Muscle of leg (tissue), 11 donors: ENCODE measurements around the gene PCYT1A. TPM values are rescaled to one million over a fixed set of nuclear protein-coding genes. Genes with fewer than 3 reads are reported as not detected.

Source experiments
- DNase-seq: peaks from one replicate; pipeline ENCODE4 v3.0.0; 2013
- H3K27ac ChIP-seq: one replicate; pipeline ENCODE4 v1.5.1; 2013; ENCODE audit warnings: mild to moderate bottlenecking, low read length, control low read depth
- H3K27me3 ChIP-seq: one replicate; pipeline ENCODE4 v1.6.1; 2013; ENCODE audit warnings: low read length; ENCODE audit not compliant: control insufficient read depth, insufficient read depth
- H3K36me3 ChIP-seq: one replicate; pipeline ENCODE4 v1.6.1; 2013; ENCODE audit warnings: low read length; ENCODE audit not compliant: control insufficient read depth, insufficient read depth
- H3K4me1 ChIP-seq: one replicate; pipeline ENCODE4 v1.6.1; 2013; ENCODE audit warnings: low read length; ENCODE audit not compliant: control insufficient read depth, insufficient read depth
- H3K4me3 ChIP-seq: one replicate; pipeline ENCODE4 v1.5.1; 2013; ENCODE audit warnings: low read length, control low read depth
- H3K9me3 ChIP-seq: replicated peaks from 2 replicates; pipeline ENCODE4 v1.6.1; 2013; ENCODE audit warnings: low read depth, low read length; ENCODE audit not compliant: control insufficient read depth
- WGBS: methylation state at CpG from one replicate; pipeline ENCODE4 v1.1.5; 2013; ENCODE audit warnings: missing lambda C conversion rate; ENCODE audit not compliant: insufficient coverage; 5-methylcytosine and 5-hydroxymethylcytosine counted together
- polyA plus RNA-seq, 8 donors: library from polyadenylated mRNA; unstranded; fragments of 120-200 nt; gene quantifications; one replicate each; pipeline versions ENCODE4 v1.2.1 to v1.2.3, GENCODE V29; 2013; ENCODE audit warnings: inconsistent platforms in 1 of 8, low replicate concordance in 1 of 8; ENCODE audit not compliant: insufficient read length in 8 of 8, insufficient read depth in 1 of 8
- total RNA-seq: library from RNA; stranded (reverse); fragments of 120-200 nt; gene quantifications from one replicate; pipeline ENCODE4 v1.2.4, GENCODE V29; 2013

PCYT1A gene
- total and polyA plus RNA-seq, 9 donors, result 29.9 to 41.9 (median 37.4) TPM

GRCh38 chr3:196227121-196227561 lies 60.4 kb downstream of the PCYT1A start:
- no peaks in the 10 kb centered on the region for H3K36me3 ChIP-seq
- H3K4me1 ChIP-seq, result peaks cover 14% of the 10 kb centered on the region
- H3K4me3 ChIP-seq, result no peak overlapping the region
- no peaks in the 10 kb centered on the region for H3K9me3 ChIP-seq
- 74% methylated on average over 10 of the region's 14 CpGs for WGBS
- no peak overlapping the region for H3K27ac ChIP-seq
- H3K27me3 ChIP-seq, result peaks cover 3% of the 10 kb centered on the region
- no peak for DNase-seq

DNA sequence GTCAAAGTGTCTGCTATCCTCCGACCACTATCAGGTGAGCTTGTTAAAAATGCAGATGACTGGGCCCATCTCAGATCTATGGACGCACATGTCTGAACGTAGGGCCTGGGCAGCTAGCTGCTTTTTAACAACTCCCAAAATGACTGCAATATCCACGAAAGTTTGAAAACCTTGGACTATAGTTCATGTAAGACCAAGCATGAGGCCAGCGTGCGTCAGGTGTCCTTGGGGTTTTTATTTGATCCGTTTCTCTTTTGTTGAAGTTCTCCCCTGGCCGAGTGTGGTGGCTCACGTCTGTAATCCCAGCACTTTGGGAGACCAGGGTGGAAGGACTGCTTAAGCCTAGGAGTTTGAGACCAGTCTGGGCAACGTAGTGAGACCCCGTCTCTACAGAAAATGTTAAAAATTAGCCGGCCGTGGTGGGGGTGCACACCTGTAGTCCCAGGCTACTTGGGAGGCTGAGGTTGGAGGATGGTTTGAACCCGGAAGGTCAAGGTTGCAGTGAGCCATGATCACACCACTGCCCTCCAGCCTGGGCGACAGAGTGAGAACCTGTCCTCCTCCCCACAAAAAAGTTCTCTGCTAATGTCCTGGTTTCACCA lies 61.7 kb downstream of the PCYT1A start:
- no peak overlapping the region for H3K27ac ChIP-seq
- no peaks in the 10 kb centered on the region for H3K9me3 ChIP-seq
- H3K4me1 ChIP-seq, result peaks cover 14% of the 10 kb centered on the region
- DNase-seq, result no peak
- 85% methylated on average over 13 of the region's 15 CpGs for WGBS
- H3K27me3 ChIP-seq, result peaks cover 3% of the 10 kb centered on the region
- H3K36me3 ChIP-seq, result no peaks in the 10 kb centered on the region
- H3K4me3 ChIP-seq, result no peak overlapping the region

- Histone ChIP-seq H3K27me3 (peaks cover 3% of the 10 kb centered on the region), H3K9me3 (no peaks in the 10 kb centered on the region), H3K4me3 (no peak overlapping the region), H3K4me1 (peaks cover 15% of the 10 kb centered on the region), H3K27ac (no peak overlapping the region), H3K36me3 (no peaks in the 10 kb centered on the region)
- WGBS, result 91% methylated on average over 7 of the region's 10 CpGs
- DNase-seq, result no peak
These were observed 62.4 kb downstream of the PCYT1A start for GRCh38 chr3:196225086-196225485.

DNA sequence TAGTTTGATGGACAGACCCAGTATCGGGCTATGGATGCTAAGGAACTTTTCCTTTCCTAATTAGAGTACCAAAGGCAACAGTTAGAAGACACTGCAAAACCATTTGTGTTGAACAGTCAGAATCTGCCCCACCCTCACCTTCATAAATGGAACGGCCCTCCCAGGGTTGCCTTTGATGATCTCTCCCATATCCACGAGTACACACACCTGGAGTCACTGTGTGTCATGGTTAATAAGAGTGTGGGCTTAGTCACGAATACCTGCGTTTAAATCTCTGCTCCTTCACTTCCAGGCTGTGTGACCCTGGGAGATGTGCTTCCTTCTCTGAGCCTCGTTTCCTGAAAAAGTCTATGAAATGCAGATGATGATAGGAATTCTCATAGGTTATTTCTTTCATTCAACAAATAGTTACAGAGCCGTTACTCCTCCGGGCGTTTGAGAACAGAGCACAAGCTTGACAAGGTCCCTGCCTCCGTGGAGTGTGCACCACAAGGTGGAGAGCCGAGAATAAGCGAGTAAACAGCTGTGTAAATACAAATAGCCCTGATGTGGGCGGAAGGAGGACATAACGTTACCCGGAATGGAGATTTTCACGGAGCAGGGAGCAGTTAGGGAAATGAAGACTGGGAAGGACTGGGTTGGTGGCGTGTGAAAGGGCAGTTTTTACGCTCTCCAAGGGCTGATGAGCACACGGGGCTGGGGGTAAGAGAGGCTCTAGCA lies 64.5 kb downstream of the PCYT1A start:
- Histone ChIP-seq H3K4me1 (peaks cover 26% of the 10 kb centered on the region), H3K9me3 (no peaks in the 10 kb centered on the region), H3K4me3 (no peak overlapping the region), H3K36me3 (no peaks in the 10 kb centered on the region), H3K27ac (no peak overlapping the region), H3K27me3 (peaks cover 4% of the 10 kb centered on the region)
- DNase-seq, result no peak
- WGBS, result 37% methylated on average over 8 of the region's 19 CpGs

DNA sequence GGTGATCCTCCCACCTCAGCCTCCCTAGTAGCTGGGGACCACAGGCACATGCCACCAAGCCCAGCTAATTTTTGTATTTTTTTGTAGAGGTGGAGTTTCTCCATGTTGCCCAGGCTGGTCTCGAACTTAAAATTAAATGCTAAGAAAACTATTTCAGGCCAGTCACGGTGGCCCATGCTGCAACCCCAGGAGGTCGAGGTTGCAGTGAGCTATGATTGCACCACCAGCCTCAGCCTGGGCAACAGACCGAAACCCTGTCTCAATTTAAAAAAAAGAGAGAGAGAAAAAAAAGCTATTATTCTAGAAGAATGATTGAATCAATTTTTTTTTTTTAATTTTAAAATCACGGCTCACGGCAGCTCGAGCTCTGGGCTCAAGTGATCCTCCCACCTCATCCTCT lies 66.5 kb downstream of the PCYT1A start:
- no peak overlapping the region for H3K4me3 ChIP-seq
- peaks cover 25% of the 10 kb centered on the region for H3K4me1 ChIP-seq
- H3K36me3 ChIP-seq, result no peaks in the 10 kb centered on the region
- H3K9me3 ChIP-seq, result no peaks in the 10 kb centered on the region
- H3K27me3 ChIP-seq, result peaks cover 18% of the 10 kb centered on the region
- 89% methylated on average over 6 of the region's 7 CpGs for WGBS
- no peak overlapping the region for H3K27ac ChIP-seq
- DNase-seq, result no peak

DNA sequence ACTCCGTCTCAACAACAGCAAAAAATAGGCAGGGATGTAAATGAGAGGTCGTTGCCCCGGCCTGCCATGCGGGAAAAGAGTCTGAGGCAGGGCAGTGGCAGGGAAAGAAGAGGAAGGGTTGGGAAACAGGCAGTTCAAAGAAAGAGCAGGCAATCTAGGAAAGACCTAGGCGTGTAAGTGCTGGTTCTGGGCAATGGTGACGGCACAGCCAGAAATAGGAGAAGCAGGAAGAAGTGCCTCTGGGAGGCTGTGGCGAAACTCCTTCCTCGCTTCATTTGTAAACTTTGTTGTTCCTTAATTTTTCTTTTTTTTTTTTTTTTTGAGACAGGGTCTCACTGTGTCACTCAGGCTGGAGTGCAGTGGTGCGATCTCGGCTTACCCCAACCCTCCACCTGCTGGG lies 66.9 kb downstream of the PCYT1A start:
- Histone ChIP-seq H3K36me3 (no peaks in the 10 kb centered on the region), H3K9me3 (no peaks in the 10 kb centered on the region), H3K27me3 (peaks cover 20% of the 10 kb centered on the region), H3K27ac (no peak overlapping the region), H3K4me3 (no peak overlapping the region), H3K4me1 (peaks cover 25% of the 10 kb centered on the region)
- WGBS, result 78% methylated on average over 7 of the region's 10 CpGs
- DNase-seq, result peak; percentile 58

DNA sequence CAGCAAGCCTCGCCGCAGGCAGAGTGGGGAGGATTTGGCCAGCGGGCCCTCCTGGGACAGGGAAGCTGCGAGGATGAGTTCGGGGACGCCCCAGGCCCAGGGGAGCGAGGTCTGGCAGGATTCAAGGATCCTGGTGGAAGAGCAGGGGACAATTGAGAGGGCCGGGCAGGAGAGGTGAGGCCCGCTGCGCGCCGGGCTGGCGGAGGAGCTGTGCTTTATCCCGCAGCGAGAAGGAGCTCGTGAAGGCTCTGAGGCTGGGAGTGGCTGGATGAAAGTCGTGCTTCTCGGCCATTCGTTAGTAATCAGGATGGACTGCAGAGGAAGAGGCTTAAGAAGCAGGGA lies 67.6 kb downstream of the PCYT1A start:
- DNase-seq, result no peak
- no peaks in the 10 kb centered on the region for H3K9me3 ChIP-seq
- H3K27me3 ChIP-seq, result peaks cover 26% of the 10 kb centered on the region
- H3K27ac ChIP-seq, result peak overlapping the region; percentile 81
- H3K4me1 ChIP-seq, result peaks cover 25% of the 10 kb centered on the region
- WGBS, result 68% methylated on average over 19 of the region's 19 CpGs
- H3K4me3 ChIP-seq, result no peak overlapping the region
- H3K36me3 ChIP-seq, result no peaks in the 10 kb centered on the region

DNA sequence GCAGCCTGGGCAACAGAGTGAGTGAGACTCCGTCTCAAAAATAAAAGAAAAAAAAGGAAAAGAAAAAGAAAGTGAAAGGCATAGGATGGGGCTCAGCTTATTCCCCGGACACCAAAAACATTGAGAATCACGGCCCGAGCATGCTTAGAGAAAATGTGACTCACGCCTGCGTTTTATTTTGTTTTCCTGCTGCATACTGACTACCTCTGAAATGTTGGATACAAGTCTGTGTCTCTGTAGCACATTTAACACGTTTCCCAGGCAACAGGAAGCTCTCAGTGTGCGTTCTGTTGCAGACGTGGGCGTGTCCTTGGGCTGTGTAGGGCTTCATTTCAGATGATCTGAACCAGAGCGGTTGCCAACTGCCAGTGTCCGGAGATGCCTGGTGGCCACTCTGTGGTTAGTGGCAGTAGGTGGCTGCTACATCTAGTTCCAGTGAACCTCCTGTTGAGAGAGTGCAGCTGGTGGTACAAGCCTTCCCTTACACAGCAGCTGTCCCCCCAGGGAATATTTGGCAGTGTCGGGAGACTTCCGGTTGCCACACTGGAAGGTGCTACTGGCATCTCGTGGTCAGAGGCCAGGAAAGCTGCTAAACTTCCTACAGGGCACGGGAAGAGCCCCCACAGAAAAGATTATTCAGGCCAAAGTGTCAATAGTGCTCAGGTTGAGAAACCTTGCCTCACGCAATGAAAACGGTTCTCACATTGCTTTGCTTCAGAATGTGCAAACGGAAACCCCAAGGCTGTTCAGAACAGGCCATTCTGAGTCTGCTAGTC lies 68.1 kb downstream of the PCYT1A start:
- Histone ChIP-seq H3K36me3 (no peaks in the 10 kb centered on the region), H3K4me3 (no peak overlapping the region), H3K27me3 (peaks cover 29% of the 10 kb centered on the region), H3K4me1 (peaks cover 25% of the 10 kb centered on the region), H3K27ac (peak overlapping the region; percentile 81), H3K9me3 (no peaks in the 10 kb centered on the region)
- 15% methylated on average over 14 of the region's 19 CpGs for WGBS
- DNase-seq, result peak; percentile 95

DNA sequence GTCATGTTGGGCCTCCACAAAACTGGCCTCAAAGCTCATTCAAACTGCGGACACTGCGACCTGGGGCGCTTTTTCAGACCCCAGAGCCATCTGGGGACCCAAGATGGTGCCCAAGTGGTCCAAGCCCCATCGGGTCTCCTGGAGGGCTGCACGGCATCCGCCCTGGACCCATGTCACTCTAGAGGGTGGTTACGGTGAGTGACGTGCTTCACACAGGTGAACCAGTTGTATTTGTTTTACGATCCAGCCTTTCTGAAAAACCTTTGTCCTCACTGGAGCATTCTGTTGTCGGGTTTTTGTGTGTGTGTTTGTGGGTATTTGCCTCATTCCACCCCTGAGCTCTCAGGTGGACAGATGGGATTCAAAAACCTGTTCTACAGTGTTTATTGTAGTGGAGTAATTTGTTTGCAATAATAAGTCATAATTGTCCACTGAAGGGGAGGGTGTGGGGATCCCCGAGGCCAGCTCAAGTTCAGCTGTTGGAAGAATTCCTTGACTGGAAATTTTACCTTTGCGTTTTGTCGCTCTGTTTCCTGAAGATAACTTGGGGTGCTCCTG lies 69.3 kb downstream of the PCYT1A start:
- Histone ChIP-seq H3K27me3 (peaks cover 29% of the 10 kb centered on the region), H3K4me1 (peaks cover 23% of the 10 kb centered on the region), H3K9me3 (no peaks in the 10 kb centered on the region), H3K4me3 (no peak overlapping the region), H3K27ac (no peak overlapping the region), H3K36me3 (no peaks in the 10 kb centered on the region)
- no peak for DNase-seq
- 95% methylated on average over 7 of the region's 13 CpGs for WGBS
